ENCODE measurements around the gene CDC20B. TPM values are rescaled to one million over a fixed set of nuclear protein-coding genes. Genes with fewer than 3 reads are reported as not detected.

The CDC20B gene
- total RNA-seq, 1 experiment from 2014 or later: not detected

GRCh38 chr5:55110217-55110616, 62.8 kb downstream of the CDC20B start:
- Histone ChIP-seq H3K27ac (ENCODE audit: low read depth, low read length) (no peak overlapping the region), H3K9me2 (ENCODE audit: insufficient read depth) (no peaks in the 10 kb centered on the region), H3K4me3 (replicated peaks in 1 of 2; ENCODE audit: low read depth in 1 of 2, low read length in 2 of 2) (no peak overlapping the region), H3K4me1 (ENCODE audit: control insufficient read depth in 1 of 2, insufficient read depth in 2 of 2, low read length in 2 of 2) (no peaks in the 10 kb centered on the region), H3K9me3 (ENCODE audit: control insufficient read depth in 1 of 2, insufficient read depth in 1 of 2, low read depth in 1 of 2, low read length in 2 of 2) (no peaks in the 10 kb centered on the region), H2AFZ (ENCODE audit: low read depth, low read length, poor library complexity, severe bottlenecking) (no peak overlapping the region), H3K79me2 (ENCODE audit: insufficient read depth, low read length) (no peaks in the 10 kb centered on the region), H3K9ac (ENCODE audit: low read length) (no peak overlapping the region), H3K36me3 (ENCODE audit: control insufficient read depth in 1 of 2, insufficient read depth in 2 of 2, low read length in 2 of 2) (no peaks in the 10 kb centered on the region), H4K20me1 (ENCODE audit: insufficient read depth) (no peaks in the 10 kb centered on the region), H3K4me2 (ENCODE audit: low read length) (no peak overlapping the region), H3K27me3 (ENCODE audit: insufficient read depth, low read length) (peaks cover 40% of the 10 kb centered on the region; the same call in 1 of the 2 replicates)
- intact Hi-C loops (cut with micrococcal nuclease): no loop called here
- CTCF ChIA-PET: no interaction called here
- TF ChIP-seq YY1 (IDR thresholded peaks at IDR 0.05; ENCODE audit: extremely low read depth, insufficient replicate concordance, low read depth, low read length): no peak
- TF ChIP-seq CEBPB (IDR thresholded peaks at IDR 0.05; ENCODE audit: low read depth): no peak
- no peak for TF ChIP-seq FOSL1 (IDR thresholded peaks at IDR 0.05; ENCODE audit: low read depth)
- no peak for TF ChIP-seq ELF1 (IDR thresholded peaks at IDR 0.05; ENCODE audit: borderline replicate concordance, low read depth)
- TF ChIP-seq ATF3 (IDR thresholded peaks at IDR 0.05): no peak
- no peak for TF ChIP-seq JUND (IDR thresholded peaks at IDR 0.05)
- TF ChIP-seq RAD21 (IDR thresholded peaks at IDR 0.05; ENCODE audit: low read depth): no peak
- TF ChIP-seq ZFX (IDR thresholded peaks at IDR 0.05): no peak
- no peak for TF ChIP-seq POLR2AphosphoS5 (IDR thresholded peaks at IDR 0.05; ENCODE audit: low read depth, low read length)
- no peak for TF ChIP-seq MAX (IDR thresholded peaks at IDR 0.05)
- TF ChIP-seq POLR2A (IDR thresholded peaks at IDR 0.05; ENCODE audit: borderline replicate concordance, extremely low read depth, insufficient read depth, insufficient read length): no peak
- TF ChIP-seq EZH2phosphoT487 (IDR thresholded peaks at IDR 0.05; ENCODE audit: borderline replicate concordance): no peak
- no peak for TF ChIP-seq SP1 (IDR thresholded peaks at IDR 0.05; ENCODE audit: low read depth)
- no peak for TF ChIP-seq TCF7L2 (IDR thresholded peaks at IDR 0.05; ENCODE audit: borderline replicate concordance, extremely low read depth, insufficient read depth, insufficient read length)
- no peak for TF ChIP-seq CBX3 (IDR thresholded peaks at IDR 0.05; ENCODE audit: low read depth)
- POLR2A ChIA-PET: no interaction called here
- ATAC-seq: no peak
- BruUV-seq (replicated peaks): no TSS peak
- RAD21 ChIA-PET (ENCODE audit: low non-redundant PET in 1 of 2, low total read pairs in 2 of 2, uncharacterized antibody in 2 of 2, unreplicated experiment in 2 of 2): no interaction called here
- no peak for DNase-seq (ENCODE audit: low read depth, low spot score)
